RWPE1 (cell line): ENCODE measurements around the gene FBXO47.
"Not testable (repeated sequence)": the region's sequence is repeated elsewhere in the genome, so short reads cannot be mapped to it uniquely, and the experiment has no call there.

Experiments
- CTCF ChIA-PET: fragments of 350-600 bp; sonication (Branson Sonifier 250); formaldehyde crosslinking; extraction: SDS; loops from one replicate; lab custom pipeline; 2021; lab: Yijun Ruan, JAX
- POLR2A ChIA-PET: fragments of 400-600 bp; formaldehyde crosslinking; extraction: SDS; loops from one replicate; lab custom pipeline; 2020; ENCODE audit warnings: antibody characterized with exemption; ENCODE audit not compliant: low non-redundant PET; lab: Yijun Ruan, JAX
- DNase-seq: peaks from one replicate; pipeline ENCODE4 v3.0.0; 2012; ENCODE audit warnings: low spot score
- H3K27ac ChIP-seq: fragments of 450-650 bp; 2 replicates; pipeline ENCODE4 v1.5.1; 2017
- CTCF ChIP-seq: fragments of 450-650 bp; conservative IDR thresholded peaks from 2 replicates; pipeline ENCODE4 v1.5.1; 2017; ENCODE audit warnings: low read depth, mild to moderate bottlenecking

The FBXO47 gene

GRCh38 chr17:38960402-38960801, 6.8 kb downstream of the FBXO47 start:
- ChIA-PET CTCF (no interaction called here), POLR2A (interaction anchor here (0.6 kb wide), 1 partner anchor 239 kb away, joined by 5 read pairs; the partner anchor contains the start of gene RPL19)
- DNase-seq, result no peak
- no peak for TF ChIP-seq CTCF
- H3K27ac ChIP-seq, result no peak overlapping the region

- CTCF ChIA-PET, result no interaction called here
- no peak for DNase-seq
- H3K27ac ChIP-seq, result no peak overlapping the region
- POLR2A ChIA-PET, result no interaction called here
- no peak for TF ChIP-seq CTCF
These were observed 7.7 kb downstream of the FBXO47 start for GRCh38 chr17:38959508-38959907.

- TF ChIP-seq CTCF, result no peak
- DNase-seq, result no peak
- POLR2A ChIA-PET, result no interaction called here
- H3K27ac ChIP-seq, result no peak overlapping the region
- CTCF ChIA-PET, result no interaction called here
These were observed 8.4 kb downstream of the FBXO47 start for GRCh38 chr17:38958756-38959155.

GRCh38 chr17:38958326-38958725, 8.9 kb downstream of the FBXO47 start:
- H3K27ac ChIP-seq, result no peak overlapping the region
- ChIA-PET CTCF (no interaction called here), POLR2A (no interaction called here)
- TF ChIP-seq CTCF, result no peak
- no peak for DNase-seq

GRCh38 chr17:38953800-38954199, 13.4 kb downstream of the FBXO47 start:
- H3K27ac ChIP-seq, POLR2A ChIA-PET, CTCF ChIA-PET, DNase-seq: not testable (repeated sequence)

- TF ChIP-seq CTCF, result no peak
- CTCF ChIA-PET, result no interaction called here
- H3K27ac ChIP-seq, result no peak overlapping the region
- POLR2A ChIA-PET, result no interaction called here
- DNase-seq, result no peak
These were observed 20.0 kb downstream of the FBXO47 start for GRCh38 chr17:38947189-38947588.

- ChIA-PET CTCF (no interaction called here), POLR2A (no interaction called here)
- no peak for DNase-seq
These were observed 23.6 kb downstream of the FBXO47 start for GRCh38 chr17:38943607-38944006.

More at GRCh38 chr17:38943607-38944006, 23.6 kb downstream of the FBXO47 start:
- no peak for TF ChIP-seq CTCF
- H3K27ac ChIP-seq, result no peak overlapping the region
